GM23338 (cell line): ENCODE data around the gene GUCA2A. TPM values are rescaled to one million over a fixed set of nuclear protein-coding genes. Genes with fewer than 3 reads are reported as not detected.

Source experiments
- ATAC-seq: fragments of 200-7000 bp; cut with Tn5 transposase; 3 replicates; pipeline ENCODE4 v1.9.1; 2020
- DNase-seq: peaks from one replicate; pipeline ENCODE4 v3.0.0-alpha.2; 2015; ENCODE audit warnings: low spot score
- H2AFZ ChIP-seq: fragments of 200-600 bp; sonication (generic); 2 replicates; pipeline ENCODE4 v1.8.0; 2016; ENCODE audit warnings: antibody characterized with exemption, mild to moderate bottlenecking, moderate library complexity
- H3F3A ChIP-seq: fragments of 200-600 bp; sonication (generic); replicated peaks from 2 replicates; pipeline ENCODE4 v1.8.0; 2017; ENCODE audit warnings: antibody characterized with exemption, mixed run types, low read depth
- H3K27ac ChIP-seq: fragments of 200-600 bp; sonication (generic); 2 replicates; pipeline ENCODE4 v1.6.1; 2016; ENCODE audit warnings: low read depth
- H3K27me3 ChIP-seq: fragments of 200-600 bp; sonication (generic); 2 replicates; pipeline ENCODE4 v1.8.0; 2016; ENCODE audit warnings: mild to moderate bottlenecking, mixed run types, moderate library complexity; ENCODE audit not compliant: insufficient read depth
- H3K36me3 ChIP-seq: fragments of 200-600 bp; sonication (generic); 2 replicates; pipeline ENCODE4 v1.8.0; 2016; ENCODE audit warnings: mild to moderate bottlenecking; ENCODE audit not compliant: insufficient read depth
- H3K4me1 ChIP-seq: fragments of 200-600 bp; sonication (generic); 2 replicates; pipeline ENCODE4 v1.8.0; 2016; ENCODE audit warnings: mild to moderate bottlenecking, moderate library complexity; ENCODE audit not compliant: insufficient read depth
- H3K4me2 ChIP-seq: fragments of 200-600 bp; sonication (generic); 2 replicates; pipeline ENCODE4 v1.7.1; 2017; ENCODE audit warnings: mixed run types
- H3K4me3 ChIP-seq: fragments of 200-600 bp; sonication (generic); 2 replicates; pipeline ENCODE4 v1.6.1; 2016; ENCODE audit warnings: mixed run types
- H3K79me2 ChIP-seq: fragments of 200-600 bp; sonication (generic); replicated peaks from 2 replicates; pipeline ENCODE4 v1.8.0; 2017; ENCODE audit warnings: mild to moderate bottlenecking; ENCODE audit not compliant: insufficient read depth
- H3K9me2 ChIP-seq: fragments of 200-600 bp; sonication (generic); 2 replicates; pipeline ENCODE4 v1.8.0; 2017; ENCODE audit not compliant: insufficient read depth
- H4K20me1 ChIP-seq: fragments of 200-600 bp; sonication (generic); replicated peaks from 2 replicates; pipeline ENCODE4 v1.8.0; 2017; ENCODE audit warnings: mild to moderate bottlenecking; ENCODE audit not compliant: insufficient read depth
- H3K27ac Mint-ChIP-seq: 2 replicates; pipeline ENCODE4 v1.8.0; 2020; ENCODE audit warnings: inconsistent platforms, mild to moderate bottlenecking, moderate library complexity, mixed read lengths
- H3K27me3 Mint-ChIP-seq: 3 replicates; pipeline ENCODE4 v1.8.0; 2022; ENCODE audit warnings: low read depth, mild to moderate bottlenecking, moderate library complexity, mixed read lengths, inconsistent platforms; ENCODE audit not compliant: insufficient read depth, poor library complexity
- H3K36me3 Mint-ChIP-seq: 3 replicates; pipeline ENCODE4 v1.8.0; 2021; ENCODE audit warnings: low read depth, mild to moderate bottlenecking, inconsistent platforms, moderate library complexity, mixed read lengths
- H3K4me1 Mint-ChIP-seq: 3 replicates; pipeline ENCODE4 v1.8.0; 2020; ENCODE audit warnings: mild to moderate bottlenecking, inconsistent platforms, mixed read lengths
- H3K4me3 Mint-ChIP-seq: 3 replicates; pipeline ENCODE4 v1.8.0; 2021; ENCODE audit warnings: moderate library complexity, mild to moderate bottlenecking, inconsistent platforms, mixed read lengths
- H3K9me3 Mint-ChIP-seq: 3 replicates; pipeline ENCODE4 v1.8.0; 2020; ENCODE audit warnings: moderate library complexity, mild to moderate bottlenecking, inconsistent platforms, mixed read lengths
- CREB1 ChIP-seq: fragments of 250-450 bp; sonication (Bioruptor Pico); IDR thresholded peaks from 2 replicates; pipeline ENCODE4 v1.5.0; 2020; ENCODE audit warnings: low read depth, mild to moderate bottlenecking, moderate library complexity
- CTCF ChIP-seq, 2 experiments: fragments of 200-600 bp in 1 of 2; sonication (generic) in 1 of 2; conservative IDR thresholded peaks; 2 replicates each; pipeline versions ENCODE4 v1.5.1 to v1.6.1; 2016 to 2017; ENCODE audit warnings: antibody characterized with exemption in 2 of 2, low read depth in 2 of 2, mild to moderate bottlenecking in 2 of 2, moderate library complexity in 1 of 2
- EZH2 ChIP-seq: fragments of 200-600 bp; sonication (generic); IDR thresholded peaks from one replicate; pipeline ENCODE4 v1.8.0; 2017; ENCODE audit warnings: antibody characterized with exemption, mild to moderate bottlenecking, low read depth; ENCODE audit not compliant: unreplicated experiment
- EZH2phosphoT487 ChIP-seq: fragments of 200-600 bp; sonication (generic); IDR thresholded peaks from one replicate; pipeline ENCODE4 v1.8.1; 2018; ENCODE audit warnings: antibody characterized with exemption; ENCODE audit not compliant: unreplicated experiment
- JUNB ChIP-seq: IDR thresholded peaks from one replicate; pipeline ENCODE4 v1.6.1; 2016; ENCODE audit warnings: antibody characterized with exemption; ENCODE audit not compliant: unreplicated experiment
- NANOG ChIP-seq: IDR thresholded peaks from 2 replicates; pipeline ENCODE4 v1.6.1; 2016; ENCODE audit warnings: antibody characterized with exemption, borderline replicate concordance
- POLR2AphosphoS5 ChIP-seq: IDR thresholded peaks from 2 replicates; pipeline ENCODE4 v1.6.1; 2016; ENCODE audit warnings: antibody characterized with exemption, low read depth
- STAT1 ChIP-seq: IDR thresholded peaks from one replicate; pipeline ENCODE4 v1.6.1; 2016; ENCODE audit warnings: antibody characterized with exemption; ENCODE audit not compliant: unreplicated experiment
- ZNF114 ChIP-seq: fragments of 250-450 bp; sonication (Bioruptor Pico); IDR thresholded peaks from 2 replicates; pipeline ENCODE4 v1.5.0; 2020; ENCODE audit warnings: mild to moderate bottlenecking, moderate library complexity
- ZNF331 ChIP-seq: fragments of 250-450 bp; sonication (Bioruptor Pico); IDR thresholded peaks from 2 replicates; pipeline ENCODE4 v1.5.0; 2020; ENCODE audit warnings: low read depth, mild to moderate bottlenecking, moderate library complexity
- polyA plus RNA-seq: library from polyadenylated mRNA; unstranded; fragments of >200 nt; fragmentation: Nextera tagmentation; extraction: Ambion mirVana; gene quantifications from 2 replicates; pipeline ENCODE4 v1.2.1, GENCODE V29; 2016
- total RNA-seq: library from RNA; depleted of rRNA; stranded (reverse); fragments of >200 nt; shearing (Covaris generic); gene quantifications from 2 replicates; pipeline ENCODE4 v1.2.3, GENCODE V29; 2014
- TF ChIP-seq, protein P1 (sequence below): IDR thresholded peaks from 2 replicates; pipeline ENCODE4 v1.6.1; 2016; ENCODE audit warnings: antibody characterized with exemption
- TF ChIP-seq, protein P2 (sequence below): IDR thresholded peaks from one replicate; pipeline ENCODE4 v1.6.1; 2018; ENCODE audit warnings: antibody characterized with exemption; ENCODE audit not compliant: unreplicated experiment
- TF ChIP-seq, protein P3 (sequence below): fragments of 250-450 bp; sonication (Bioruptor Pico); IDR thresholded peaks from 2 replicates; pipeline ENCODE4 v1.5.0; 2020; ENCODE audit warnings: mild to moderate bottlenecking, moderate library complexity

Gene GUCA2A
- total and polyA plus RNA-seq, 2 experiments from 2014 or later, result not detected

GRCh38 chr1:42122408-42122807 is 42.1 kb downstream of the GUCA2A start:
- H3F3A ChIP-seq, result no peaks in the 10 kb centered on the region
- 0 out of 2 replicates have a peak, but pooled peaks cover 4% of the 10 kb centered on the region for H3K36me3 ChIP-seq
- no peak overlapping the region for H3K4me3 ChIP-seq
- no peaks in the 10 kb centered on the region for H3K9me2 ChIP-seq
- no peaks in the 10 kb centered on the region for H3K27me3 ChIP-seq
- Mint-ChIP-seq H3K9me3 (peaks cover 6% of the 10 kb centered on the region; the same call in 2 of the 3 replicates), H3K27me3 (no peaks in the 10 kb centered on the region), H3K4me1 (peaks cover 3% of the 10 kb centered on the region), H3K4me3 (no peak overlapping the region), H3K27ac (no peak overlapping the region), H3K36me3 (no peaks in the 10 kb centered on the region)
- ATAC-seq (no peak), DNase-seq (no peak)
- TF ChIP-seq EZH2phosphoT487 (no peak), ZNF331 (CRISPR knock-in tag) (no peak), EZH2 (no peak), JUNB (no peak), STAT1 (no peak), POLR2AphosphoS5 (no peak), CREB1 (CRISPR knock-in tag) (no peak), ZNF114 (CRISPR knock-in tag) (no peak), CTCF (conservative IDR thresholded peaks at IDR 0.05; ENCODE audit: low read depth in 2 of 2) (no peak), NANOG (no peak)
- TF ChIP-seq, protein P1, sequence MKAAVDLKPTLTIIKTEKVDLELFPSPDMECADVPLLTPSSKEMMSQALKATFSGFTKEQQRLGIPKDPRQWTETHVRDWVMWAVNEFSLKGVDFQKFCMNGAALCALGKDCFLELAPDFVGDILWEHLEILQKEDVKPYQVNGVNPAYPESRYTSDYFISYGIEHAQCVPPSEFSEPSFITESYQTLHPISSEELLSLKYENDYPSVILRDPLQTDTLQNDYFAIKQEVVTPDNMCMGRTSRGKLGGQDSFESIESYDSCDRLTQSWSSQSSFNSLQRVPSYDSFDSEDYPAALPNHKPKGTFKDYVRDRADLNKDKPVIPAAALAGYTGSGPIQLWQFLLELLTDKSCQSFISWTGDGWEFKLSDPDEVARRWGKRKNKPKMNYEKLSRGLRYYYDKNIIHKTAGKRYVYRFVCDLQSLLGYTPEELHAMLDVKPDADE, result no peak
- TF ChIP-seq, protein P2, sequence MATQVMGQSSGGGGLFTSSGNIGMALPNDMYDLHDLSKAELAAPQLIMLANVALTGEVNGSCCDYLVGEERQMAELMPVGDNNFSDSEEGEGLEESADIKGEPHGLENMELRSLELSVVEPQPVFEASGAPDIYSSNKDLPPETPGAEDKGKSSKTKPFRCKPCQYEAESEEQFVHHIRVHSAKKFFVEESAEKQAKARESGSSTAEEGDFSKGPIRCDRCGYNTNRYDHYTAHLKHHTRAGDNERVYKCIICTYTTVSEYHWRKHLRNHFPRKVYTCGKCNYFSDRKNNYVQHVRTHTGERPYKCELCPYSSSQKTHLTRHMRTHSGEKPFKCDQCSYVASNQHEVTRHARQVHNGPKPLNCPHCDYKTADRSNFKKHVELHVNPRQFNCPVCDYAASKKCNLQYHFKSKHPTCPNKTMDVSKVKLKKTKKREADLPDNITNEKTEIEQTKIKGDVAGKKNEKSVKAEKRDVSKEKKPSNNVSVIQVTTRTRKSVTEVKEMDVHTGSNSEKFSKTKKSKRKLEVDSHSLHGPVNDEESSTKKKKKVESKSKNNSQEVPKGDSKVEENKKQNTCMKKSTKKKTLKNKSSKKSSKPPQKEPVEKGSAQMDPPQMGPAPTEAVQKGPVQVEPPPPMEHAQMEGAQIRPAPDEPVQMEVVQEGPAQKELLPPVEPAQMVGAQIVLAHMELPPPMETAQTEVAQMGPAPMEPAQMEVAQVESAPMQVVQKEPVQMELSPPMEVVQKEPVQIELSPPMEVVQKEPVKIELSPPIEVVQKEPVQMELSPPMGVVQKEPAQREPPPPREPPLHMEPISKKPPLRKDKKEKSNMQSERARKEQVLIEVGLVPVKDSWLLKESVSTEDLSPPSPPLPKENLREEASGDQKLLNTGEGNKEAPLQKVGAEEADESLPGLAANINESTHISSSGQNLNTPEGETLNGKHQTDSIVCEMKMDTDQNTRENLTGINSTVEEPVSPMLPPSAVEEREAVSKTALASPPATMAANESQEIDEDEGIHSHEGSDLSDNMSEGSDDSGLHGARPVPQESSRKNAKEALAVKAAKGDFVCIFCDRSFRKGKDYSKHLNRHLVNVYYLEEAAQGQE, result no peak
- TF ChIP-seq, protein P3, sequence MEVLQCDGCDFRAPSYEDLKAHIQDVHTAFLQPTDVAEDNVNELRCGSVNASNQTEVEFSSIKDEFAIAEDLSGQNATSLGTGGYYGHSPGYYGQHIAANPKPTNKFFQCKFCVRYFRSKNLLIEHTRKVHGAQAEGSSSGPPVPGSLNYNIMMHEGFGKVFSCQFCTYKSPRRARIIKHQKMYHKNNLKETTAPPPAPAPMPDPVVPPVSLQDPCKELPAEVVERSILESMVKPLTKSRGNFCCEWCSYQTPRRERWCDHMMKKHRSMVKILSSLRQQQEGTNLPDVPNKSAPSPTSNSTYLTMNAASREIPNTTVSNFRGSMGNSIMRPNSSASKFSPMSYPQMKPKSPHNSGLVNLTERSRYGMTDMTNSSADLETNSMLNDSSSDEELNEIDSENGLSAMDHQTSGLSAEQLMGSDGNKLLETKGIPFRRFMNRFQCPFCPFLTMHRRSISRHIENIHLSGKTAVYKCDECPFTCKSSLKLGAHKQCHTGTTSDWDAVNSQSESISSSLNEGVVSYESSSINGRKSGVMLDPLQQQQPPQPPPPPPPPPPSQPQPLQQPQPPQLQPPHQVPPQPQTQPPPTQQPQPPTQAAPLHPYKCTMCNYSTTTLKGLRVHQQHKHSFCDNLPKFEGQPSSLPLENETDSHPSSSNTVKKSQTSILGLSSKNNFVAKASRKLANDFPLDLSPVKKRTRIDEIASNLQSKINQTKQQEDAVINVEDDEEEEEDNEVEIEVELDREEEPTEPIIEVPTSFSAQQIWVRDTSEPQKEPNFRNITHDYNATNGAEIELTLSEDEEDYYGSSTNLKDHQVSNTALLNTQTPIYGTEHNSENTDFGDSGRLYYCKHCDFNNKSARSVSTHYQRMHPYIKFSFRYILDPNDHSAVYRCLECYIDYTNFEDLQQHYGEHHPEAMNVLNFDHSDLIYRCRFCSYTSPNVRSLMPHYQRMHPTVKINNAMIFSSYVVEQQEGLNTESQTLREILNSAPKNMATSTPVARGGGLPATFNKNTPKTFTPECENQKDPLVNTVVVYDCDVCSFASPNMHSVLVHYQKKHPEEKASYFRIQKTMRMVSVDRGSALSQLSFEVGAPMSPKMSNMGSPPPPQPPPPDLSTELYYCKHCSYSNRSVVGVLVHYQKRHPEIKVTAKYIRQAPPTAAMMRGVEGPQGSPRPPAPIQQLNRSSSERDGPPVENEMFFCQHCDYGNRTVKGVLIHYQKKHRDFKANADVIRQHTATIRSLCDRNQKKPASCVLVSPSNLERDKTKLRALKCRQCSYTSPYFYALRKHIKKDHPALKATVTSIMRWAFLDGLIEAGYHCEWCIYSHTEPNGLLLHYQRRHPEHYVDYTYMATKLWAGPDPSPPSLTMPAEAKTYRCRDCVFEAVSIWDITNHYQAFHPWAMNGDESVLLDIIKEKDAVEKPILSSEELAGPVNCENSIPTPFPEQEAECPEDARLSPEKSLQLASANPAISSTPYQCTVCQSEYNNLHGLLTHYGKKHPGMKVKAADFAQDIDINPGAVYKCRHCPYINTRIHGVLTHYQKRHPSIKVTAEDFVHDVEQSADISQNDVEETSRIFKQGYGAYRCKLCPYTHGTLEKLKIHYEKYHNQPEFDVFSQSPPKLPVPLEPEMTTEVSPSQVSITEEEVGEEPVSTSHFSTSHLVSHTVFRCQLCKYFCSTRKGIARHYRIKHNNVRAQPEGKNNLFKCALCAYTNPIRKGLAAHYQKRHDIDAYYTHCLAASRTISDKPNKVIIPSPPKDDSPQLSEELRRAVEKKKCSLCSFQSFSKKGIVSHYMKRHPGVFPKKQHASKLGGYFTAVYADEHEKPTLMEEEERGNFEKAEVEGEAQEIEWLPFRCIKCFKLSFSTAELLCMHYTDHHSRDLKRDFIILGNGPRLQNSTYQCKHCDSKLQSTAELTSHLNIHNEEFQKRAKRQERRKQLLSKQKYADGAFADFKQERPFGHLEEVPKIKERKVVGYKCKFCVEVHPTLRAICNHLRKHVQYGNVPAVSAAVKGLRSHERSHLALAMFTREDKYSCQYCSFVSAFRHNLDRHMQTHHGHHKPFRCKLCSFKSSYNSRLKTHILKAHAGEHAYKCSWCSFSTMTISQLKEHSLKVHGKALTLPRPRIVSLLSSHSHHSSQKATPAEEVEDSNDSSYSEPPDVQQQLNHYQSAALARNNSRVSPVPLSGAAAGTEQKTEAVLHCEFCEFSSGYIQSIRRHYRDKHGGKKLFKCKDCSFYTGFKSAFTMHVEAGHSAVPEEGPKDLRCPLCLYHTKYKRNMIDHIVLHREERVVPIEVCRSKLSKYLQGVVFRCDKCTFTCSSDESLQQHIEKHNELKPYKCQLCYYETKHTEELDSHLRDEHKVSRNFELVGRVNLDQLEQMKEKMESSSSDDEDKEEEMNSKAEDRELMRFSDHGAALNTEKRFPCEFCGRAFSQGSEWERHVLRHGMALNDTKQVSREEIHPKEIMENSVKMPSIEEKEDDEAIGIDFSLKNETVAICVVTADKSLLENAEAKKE (CRISPR knock-in tag), result no peak
- no peaks in the 10 kb centered on the region for H4K20me1 ChIP-seq
- H2AFZ ChIP-seq, result no peak overlapping the region
- no peak overlapping the region for H3K4me2 ChIP-seq
- peaks cover 8% of the 10 kb centered on the region for H3K4me1 ChIP-seq
- H3K27ac ChIP-seq, result no peak overlapping the region
- H3K79me2 ChIP-seq, result no peaks in the 10 kb centered on the region
